Activated CD8-positive, alpha-beta T cell treated with anti-CD3 and anti-CD28 coated beads for 36 hours (primary cell): ENCODE data around the gene APBA1. TPM values are rescaled to one million over a fixed set of nuclear protein-coding genes. Genes with fewer than 3 reads are reported as not detected.

ENCODE experiments used
- ATAC-seq: fragments of 200-7000 bp; cut with Tn5 transposase; one replicate; pipeline ENCODE4 v1.10.0; 2021; ENCODE audit warnings: mild to moderate bottlenecking, moderate library complexity
- CTCF ChIA-PET: fragments of 350-600 bp; sonication (Branson Sonifier 250); formaldehyde crosslinking; loops from one replicate; lab custom pipeline; 2021; ENCODE audit warnings: antibody characterized with exemption; lab: Charles Lee
- POLR2A ChIA-PET: fragments of 350-600 bp; sonication (Branson Sonifier 250); formaldehyde crosslinking; loops from one replicate; lab custom pipeline; 2021; ENCODE audit warnings: antibody characterized with exemption; lab: Charles Lee
- DNase-seq: peaks from one replicate; pipeline ENCODE4 v3.0.0-alpha.2; 2020
- H3K27ac Mint-ChIP-seq: one replicate; pipeline ENCODE4 v1.8.0; 2021; ENCODE audit warnings: mild to moderate bottlenecking, mixed read lengths
- H3K27me3 Mint-ChIP-seq: one replicate; pipeline ENCODE4 v1.8.0; 2021; ENCODE audit warnings: mixed read lengths
- H3K36me3 Mint-ChIP-seq: one replicate; pipeline ENCODE4 v1.8.0; 2021; ENCODE audit warnings: low read depth, mixed read lengths
- H3K4me1 Mint-ChIP-seq: one replicate; pipeline ENCODE4 v1.8.0; 2021; ENCODE audit warnings: low read depth, mixed read lengths
- H3K4me3 Mint-ChIP-seq: one replicate; pipeline ENCODE4 v1.8.0; 2021; ENCODE audit warnings: mild to moderate bottlenecking, moderate library complexity, mixed read lengths
- H3K9me3 Mint-ChIP-seq: one replicate; pipeline ENCODE4 v1.8.0; 2021; ENCODE audit warnings: mixed read lengths
- intact Hi-C: fragments of 100-400 bp; cut with micrococcal nuclease; formaldehyde crosslinking; loops from one replicate; pipeline ENCODE4 v1.10.0; 2022
- total RNA-seq, 2 experiments: library from RNA; stranded (reverse); gene quantifications; one replicate each; pipeline ENCODE4 v1.2.3, GENCODE V29; 2021
- TF ChIP-seq, protein P1 (sequence below): fragments of 200-600 bp; IDR thresholded peaks from one replicate; pipeline ENCODE4 v1.8.0; 2022; ENCODE audit warnings: antibody characterized with exemption, mild to moderate bottlenecking

APBA1 gene
- total RNA-seq, 2 experiments from 2014 or later, result 0.07 TPM; not detected in 1

DNA sequence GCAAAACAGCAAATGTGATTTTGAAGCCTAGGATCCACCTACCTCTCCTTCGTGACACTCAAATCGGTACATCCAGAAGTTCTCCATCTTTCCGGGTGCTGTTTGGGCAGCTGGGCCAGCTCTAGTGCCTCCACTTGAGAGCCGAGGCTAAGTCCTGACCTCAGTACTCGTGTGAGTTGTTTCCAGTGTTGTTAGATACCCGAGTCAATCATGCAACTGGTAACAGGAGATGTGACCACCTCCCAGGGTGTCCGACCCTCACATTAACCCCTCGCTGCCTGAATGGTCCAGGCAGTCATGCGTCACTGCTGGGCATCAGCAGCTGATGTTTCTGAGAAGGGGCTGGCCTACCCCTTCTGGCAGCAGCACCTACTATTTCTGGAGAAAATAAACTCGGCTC lies 176.9 kb downstream of the APBA1 start:
- no peaks in the 10 kb centered on the region for H3K4me1 Mint-ChIP-seq
- TF ChIP-seq, protein P1, sequence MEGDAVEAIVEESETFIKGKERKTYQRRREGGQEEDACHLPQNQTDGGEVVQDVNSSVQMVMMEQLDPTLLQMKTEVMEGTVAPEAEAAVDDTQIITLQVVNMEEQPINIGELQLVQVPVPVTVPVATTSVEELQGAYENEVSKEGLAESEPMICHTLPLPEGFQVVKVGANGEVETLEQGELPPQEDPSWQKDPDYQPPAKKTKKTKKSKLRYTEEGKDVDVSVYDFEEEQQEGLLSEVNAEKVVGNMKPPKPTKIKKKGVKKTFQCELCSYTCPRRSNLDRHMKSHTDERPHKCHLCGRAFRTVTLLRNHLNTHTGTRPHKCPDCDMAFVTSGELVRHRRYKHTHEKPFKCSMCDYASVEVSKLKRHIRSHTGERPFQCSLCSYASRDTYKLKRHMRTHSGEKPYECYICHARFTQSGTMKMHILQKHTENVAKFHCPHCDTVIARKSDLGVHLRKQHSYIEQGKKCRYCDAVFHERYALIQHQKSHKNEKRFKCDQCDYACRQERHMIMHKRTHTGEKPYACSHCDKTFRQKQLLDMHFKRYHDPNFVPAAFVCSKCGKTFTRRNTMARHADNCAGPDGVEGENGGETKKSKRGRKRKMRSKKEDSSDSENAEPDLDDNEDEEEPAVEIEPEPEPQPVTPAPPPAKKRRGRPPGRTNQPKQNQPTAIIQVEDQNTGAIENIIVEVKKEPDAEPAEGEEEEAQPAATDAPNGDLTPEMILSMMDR, result no peak
- H3K27me3 Mint-ChIP-seq, result peaks cover 5% of the 10 kb centered on the region
- ChIA-PET CTCF (no interaction called here), POLR2A (no interaction called here)
- intact Hi-C loops, result no loop called here
- no peak overlapping the region for H3K4me3 Mint-ChIP-seq
- no peaks in the 10 kb centered on the region for H3K9me3 Mint-ChIP-seq
- no peak for ATAC-seq
- H3K27ac Mint-ChIP-seq, result no peak overlapping the region
- no peaks in the 10 kb centered on the region for H3K36me3 Mint-ChIP-seq
- no peak for DNase-seq

DNA sequence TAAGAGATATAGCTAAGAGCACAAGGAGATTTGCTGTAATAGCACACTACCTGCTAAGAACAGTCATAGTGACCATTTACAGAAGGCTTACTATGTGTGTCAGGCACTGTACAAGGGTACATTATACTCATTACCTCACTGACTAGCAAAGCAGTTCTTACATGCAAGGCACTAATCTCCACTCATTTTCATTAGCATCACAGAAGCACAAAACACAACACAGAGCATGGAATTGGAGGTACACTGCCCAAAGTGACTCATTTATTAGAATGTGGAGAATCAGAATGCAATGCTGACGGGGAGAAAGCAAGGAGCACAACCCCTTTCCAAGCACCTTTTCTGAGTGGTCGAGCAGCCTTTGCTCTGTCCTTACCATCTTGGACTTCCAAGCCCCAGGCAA lies 177.4 kb downstream of the APBA1 start:
- TF ChIP-seq, protein P1, result no peak
- Mint-ChIP-seq H3K4me3 (no peak overlapping the region), H3K36me3 (no peaks in the 10 kb centered on the region), H3K27me3 (peaks cover 5% of the 10 kb centered on the region), H3K9me3 (no peaks in the 10 kb centered on the region), H3K27ac (no peak overlapping the region), H3K4me1 (no peaks in the 10 kb centered on the region)
- ATAC-seq (no peak), DNase-seq (no peak)
- intact Hi-C loops, result no loop called here
- ChIA-PET CTCF (no interaction called here), POLR2A (no interaction called here)

DNA sequence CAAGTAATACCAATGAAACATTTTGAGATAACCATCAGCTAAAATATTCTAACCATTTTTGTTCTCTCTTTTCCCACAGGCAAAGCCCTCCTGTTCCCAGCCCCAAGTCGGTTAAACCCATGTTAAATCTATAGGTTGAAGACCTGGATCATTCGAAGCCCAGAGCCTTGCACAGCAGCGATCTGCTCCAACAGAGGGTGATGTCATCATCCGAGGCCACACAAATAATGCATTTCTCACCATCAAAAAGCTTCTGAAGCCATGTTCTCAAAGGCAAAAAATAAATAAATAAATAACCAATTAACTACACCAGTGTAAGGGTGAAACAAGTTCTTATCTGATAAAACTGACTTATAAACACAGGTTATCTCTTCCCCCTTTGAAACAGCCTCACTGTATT lies 178.0 kb downstream of the APBA1 start:
- TF ChIP-seq, protein P1, result no peak
- no peaks in the 10 kb centered on the region for H3K4me1 Mint-ChIP-seq
- CTCF ChIA-PET, result no interaction called here
- no peaks in the 10 kb centered on the region for H3K36me3 Mint-ChIP-seq
- H3K27ac Mint-ChIP-seq, result no peak overlapping the region
- H3K9me3 Mint-ChIP-seq, result no peaks in the 10 kb centered on the region
- POLR2A ChIA-PET, result no interaction called here
- peaks cover 5% of the 10 kb centered on the region for H3K27me3 Mint-ChIP-seq
- intact Hi-C loops, result no loop called here
- ATAC-seq (no peak), DNase-seq (no peak)
- H3K4me3 Mint-ChIP-seq, result no peak overlapping the region

DNA sequence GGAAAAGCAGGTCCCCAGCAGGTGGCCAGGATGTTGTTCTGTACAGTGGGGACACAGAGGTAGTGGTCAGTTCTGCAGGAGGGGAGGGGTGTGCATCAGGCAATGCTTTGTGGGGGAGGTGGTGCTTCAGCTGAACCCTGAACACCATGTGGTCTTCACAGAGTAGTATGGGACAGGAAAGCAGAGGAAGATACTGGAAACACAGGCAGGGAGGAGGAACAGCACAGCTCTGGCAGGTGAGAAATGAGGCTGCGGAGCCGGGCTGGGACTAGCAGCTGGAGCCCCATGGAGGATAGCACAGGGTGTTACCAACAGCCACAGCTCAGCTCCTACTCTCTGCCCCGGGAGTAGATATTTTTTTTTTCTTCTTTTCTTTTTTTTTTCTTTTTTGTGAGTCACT lies 185.7 kb downstream of the APBA1 start:
- TF ChIP-seq, protein P1, result no peak
- no peaks in the 10 kb centered on the region for H3K36me3 Mint-ChIP-seq
- no peak overlapping the region for H3K27ac Mint-ChIP-seq
- H3K4me3 Mint-ChIP-seq, result no peak overlapping the region
- intact Hi-C loops, result no loop called here
- POLR2A ChIA-PET, result interaction anchor here (0.6 kb wide), 1 partner anchor 221 kb away, joined by 3 read pairs; no protein-coding TSS in a partner anchor
- ATAC-seq (no peak), DNase-seq (no peak)
- H3K27me3 Mint-ChIP-seq, result no peaks in the 10 kb centered on the region
- no peaks in the 10 kb centered on the region for H3K9me3 Mint-ChIP-seq
- no peaks in the 10 kb centered on the region for H3K4me1 Mint-ChIP-seq
- CTCF ChIA-PET, result no interaction called here

DNA sequence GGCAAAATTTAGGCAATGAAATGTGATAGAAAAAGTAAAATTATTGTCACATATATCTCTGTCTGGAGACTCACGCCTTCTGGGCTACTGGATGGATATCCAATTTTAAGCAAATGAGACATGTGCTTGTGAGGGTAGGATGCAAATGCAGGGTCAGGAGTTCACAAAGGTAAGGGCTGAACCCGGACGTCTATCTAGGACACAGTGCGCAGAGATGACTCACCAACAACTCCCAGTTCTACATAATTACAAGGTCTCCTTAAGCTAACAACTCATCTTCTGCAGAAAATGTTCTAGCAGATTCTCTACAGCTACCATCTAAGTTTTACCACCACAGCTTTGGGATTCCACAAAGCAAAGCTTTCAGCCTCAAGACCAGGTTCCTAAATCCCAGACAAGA lies 186.7 kb downstream of the APBA1 start:
- H3K27me3 Mint-ChIP-seq, result no peaks in the 10 kb centered on the region
- ATAC-seq, result no peak
- H3K4me3 Mint-ChIP-seq, result no peak overlapping the region
- H3K4me1 Mint-ChIP-seq, result no peaks in the 10 kb centered on the region
- CTCF ChIA-PET, result no interaction called here
- H3K9me3 Mint-ChIP-seq, result no peaks in the 10 kb centered on the region
- POLR2A ChIA-PET, result no interaction called here
- DNase-seq, result no peak
- H3K36me3 Mint-ChIP-seq, result no peaks in the 10 kb centered on the region
- H3K27ac Mint-ChIP-seq, result no peak overlapping the region
- intact Hi-C loops, result no loop called here
- TF ChIP-seq, protein P1, result no peak
